WTC11 (cell line): ENCODE measurements around the gene ZBTB47.

Source experiments
- CTCF ChIP-seq: fragments of 200-600 bp; IDR thresholded peaks from 2 replicates; pipeline ENCODE4 v1.8.0; 2022; ENCODE audit warnings: antibody characterized with exemption
- SP1 ChIP-seq: sonication (generic); formaldehyde crosslinking; conservative IDR thresholded peaks from 2 replicates; pipeline ENCODE4 v1.8.1; 2022; ENCODE audit warnings: missing genetic modification reagents

GRCh38 chr3:42700366-42701288 lies 47.1 kb downstream of the ZBTB47 start:
- TF ChIP-seq SP1 (CRISPR knock-in tag) (no peak), CTCF (no peak)
